Osteoblast (primary cell): ENCODE results near the gene TMC5. TPM values are rescaled to one million over a fixed set of nuclear protein-coding genes. Genes with fewer than 3 reads are reported as not detected.
"Not testable (repeated sequence)": the region's sequence is repeated elsewhere in the genome, so short reads cannot be mapped to it uniquely, and the experiment has no call there.

Source experiments
- DNase-seq: peaks from one replicate; pipeline ENCODE4 v3.0.0; 2011; ENCODE audit warnings: low spot score, mixed read lengths; ENCODE audit not compliant: insufficient read length; ENCODE audit errors: missing footprints
- H2AFZ ChIP-seq: 2 replicates; pipeline ENCODE4 v1.6.0; 2011; ENCODE audit warnings: mild to moderate bottlenecking, low read length
- H3K27ac ChIP-seq: 2 replicates; pipeline ENCODE4 v1.5.1; 2011; ENCODE audit warnings: mild to moderate bottlenecking, low read depth, low read length, moderate library complexity
- H3K27me3 ChIP-seq: 2 replicates; pipeline ENCODE4 v1.6.0; 2012; ENCODE audit warnings: mild to moderate bottlenecking, control low read depth, inconsistent platforms, low read length, moderate library complexity; ENCODE audit not compliant: insufficient read depth
- H3K36me3 ChIP-seq: 2 replicates; pipeline ENCODE4 v1.5.1; 2011; ENCODE audit warnings: mild to moderate bottlenecking, low read length, control low read depth, moderate library complexity; ENCODE audit not compliant: insufficient read depth
- H3K4me1 ChIP-seq: 2 replicates; pipeline ENCODE4 v1.5.1; 2011; ENCODE audit warnings: mild to moderate bottlenecking, low read length, control low read depth, moderate library complexity; ENCODE audit not compliant: insufficient read depth
- H3K4me2 ChIP-seq: 2 replicates; pipeline ENCODE4 v1.6.0; 2011; ENCODE audit warnings: mild to moderate bottlenecking, low read length; ENCODE audit not compliant: insufficient read depth
- H3K4me3 ChIP-seq: fragments of 200-600 bp; sonication (generic); 3 replicates; pipeline ENCODE4 v1.5.1; 2012; ENCODE audit warnings: mild to moderate bottlenecking, low read length, inconsistent platforms; ENCODE audit not compliant: insufficient read depth
- H3K79me2 ChIP-seq: 2 replicates; pipeline ENCODE4 v1.6.0; 2012; ENCODE audit warnings: mild to moderate bottlenecking, low read length, control low read depth, inconsistent platforms; ENCODE audit not compliant: insufficient read depth
- H3K9me3 ChIP-seq: 2 replicates; pipeline ENCODE4 v1.5.1; 2011; ENCODE audit warnings: low read depth, low read length, control low read depth
- H4K20me1 ChIP-seq: 2 replicates; pipeline ENCODE4 v1.6.0; 2012; ENCODE audit warnings: mild to moderate bottlenecking, low read length, control low read depth; ENCODE audit not compliant: insufficient read depth
- total RNA-seq: library from RNA; depleted of rRNA; stranded (reverse); fragments of >200 nt; gene quantifications from 2 replicates; pipeline ENCODE4 v1.2.3, GENCODE V29; 2012
- TF ChIP-seq, protein P1 (sequence below): IDR thresholded peaks from 2 replicates; pipeline ENCODE4 v1.5.1; 2011; ENCODE audit warnings: mild to moderate bottlenecking, low read depth, low read length, moderate library complexity; ENCODE audit errors: extremely low read depth

The TMC5 gene, protein sequence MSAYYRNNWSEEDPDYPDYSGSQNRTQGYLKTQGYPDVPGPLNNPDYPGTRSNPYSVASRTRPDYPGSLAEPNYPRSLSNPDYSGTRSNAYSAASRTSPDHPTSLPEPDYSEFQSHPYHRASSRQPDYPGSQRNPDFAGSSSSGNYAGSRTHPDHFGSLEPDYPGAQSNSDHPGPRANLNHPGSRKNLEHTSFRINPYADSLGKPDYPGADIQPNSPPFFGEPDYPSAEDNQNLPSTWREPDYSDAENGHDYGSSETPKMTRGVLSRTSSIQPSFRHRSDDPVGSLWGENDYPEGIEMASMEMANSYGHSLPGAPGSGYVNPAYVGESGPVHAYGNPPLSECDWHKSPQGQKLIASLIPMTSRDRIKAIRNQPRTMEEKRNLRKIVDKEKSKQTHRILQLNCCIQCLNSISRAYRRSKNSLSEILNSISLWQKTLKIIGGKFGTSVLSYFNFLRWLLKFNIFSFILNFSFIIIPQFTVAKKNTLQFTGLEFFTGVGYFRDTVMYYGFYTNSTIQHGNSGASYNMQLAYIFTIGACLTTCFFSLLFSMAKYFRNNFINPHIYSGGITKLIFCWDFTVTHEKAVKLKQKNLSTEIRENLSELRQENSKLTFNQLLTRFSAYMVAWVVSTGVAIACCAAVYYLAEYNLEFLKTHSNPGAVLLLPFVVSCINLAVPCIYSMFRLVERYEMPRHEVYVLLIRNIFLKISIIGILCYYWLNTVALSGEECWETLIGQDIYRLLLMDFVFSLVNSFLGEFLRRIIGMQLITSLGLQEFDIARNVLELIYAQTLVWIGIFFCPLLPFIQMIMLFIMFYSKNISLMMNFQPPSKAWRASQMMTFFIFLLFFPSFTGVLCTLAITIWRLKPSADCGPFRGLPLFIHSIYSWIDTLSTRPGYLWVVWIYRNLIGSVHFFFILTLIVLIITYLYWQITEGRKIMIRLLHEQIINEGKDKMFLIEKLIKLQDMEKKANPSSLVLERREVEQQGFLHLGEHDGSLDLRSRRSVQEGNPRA
- total RNA-seq: under 0.01 TPM in 1 of 2 replicates, not detected in the other

DNA sequence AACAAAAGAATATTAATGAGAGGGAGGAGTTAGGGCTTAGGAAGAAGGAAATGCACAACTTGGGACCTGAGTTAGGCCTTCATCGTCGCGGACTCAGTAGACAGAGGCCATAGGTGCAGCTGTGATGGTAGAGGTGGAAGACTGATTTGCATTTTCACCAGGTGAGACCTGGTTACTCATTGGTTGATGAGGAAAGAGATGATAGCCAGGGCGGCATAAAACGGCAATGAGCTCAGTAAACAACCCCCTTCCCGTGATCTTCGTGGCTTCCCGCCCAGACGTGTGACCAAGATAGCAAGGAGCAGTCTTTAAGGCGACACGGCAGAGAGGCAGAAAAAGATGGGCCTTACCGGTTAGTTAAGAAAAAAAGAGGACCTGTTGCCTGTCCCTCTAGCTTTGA, at the start of gene TMC5:
TSS of gene TMC5 (plus strand) at position 244 of the 400 bp plus-strand sequence. CDS start 22,156 bp downstream, outside the sequence.
- no peaks in the 10 kb centered on the region for H3K36me3 ChIP-seq
- H3K27me3 ChIP-seq: no peaks in the 10 kb centered on the region
- no peaks in the 10 kb centered on the region for H3K9me3 ChIP-seq
- no peak within 1 kb of the TSS for H3K4me3 ChIP-seq
- DNase-seq: no peak
- TF ChIP-seq, protein P1, sequence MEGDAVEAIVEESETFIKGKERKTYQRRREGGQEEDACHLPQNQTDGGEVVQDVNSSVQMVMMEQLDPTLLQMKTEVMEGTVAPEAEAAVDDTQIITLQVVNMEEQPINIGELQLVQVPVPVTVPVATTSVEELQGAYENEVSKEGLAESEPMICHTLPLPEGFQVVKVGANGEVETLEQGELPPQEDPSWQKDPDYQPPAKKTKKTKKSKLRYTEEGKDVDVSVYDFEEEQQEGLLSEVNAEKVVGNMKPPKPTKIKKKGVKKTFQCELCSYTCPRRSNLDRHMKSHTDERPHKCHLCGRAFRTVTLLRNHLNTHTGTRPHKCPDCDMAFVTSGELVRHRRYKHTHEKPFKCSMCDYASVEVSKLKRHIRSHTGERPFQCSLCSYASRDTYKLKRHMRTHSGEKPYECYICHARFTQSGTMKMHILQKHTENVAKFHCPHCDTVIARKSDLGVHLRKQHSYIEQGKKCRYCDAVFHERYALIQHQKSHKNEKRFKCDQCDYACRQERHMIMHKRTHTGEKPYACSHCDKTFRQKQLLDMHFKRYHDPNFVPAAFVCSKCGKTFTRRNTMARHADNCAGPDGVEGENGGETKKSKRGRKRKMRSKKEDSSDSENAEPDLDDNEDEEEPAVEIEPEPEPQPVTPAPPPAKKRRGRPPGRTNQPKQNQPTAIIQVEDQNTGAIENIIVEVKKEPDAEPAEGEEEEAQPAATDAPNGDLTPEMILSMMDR: no peak
- H2AFZ ChIP-seq: no peak within 1 kb of the TSS
- no peaks in the 10 kb centered on the region for H3K4me1 ChIP-seq
- no peak within 1 kb of the TSS for H3K4me2 ChIP-seq
- no peaks in the 10 kb centered on the region for H3K79me2 ChIP-seq
- no peaks in the 10 kb centered on the region for H4K20me1 ChIP-seq
- H3K27ac ChIP-seq: no peak within 1 kb of the TSS

DNA sequence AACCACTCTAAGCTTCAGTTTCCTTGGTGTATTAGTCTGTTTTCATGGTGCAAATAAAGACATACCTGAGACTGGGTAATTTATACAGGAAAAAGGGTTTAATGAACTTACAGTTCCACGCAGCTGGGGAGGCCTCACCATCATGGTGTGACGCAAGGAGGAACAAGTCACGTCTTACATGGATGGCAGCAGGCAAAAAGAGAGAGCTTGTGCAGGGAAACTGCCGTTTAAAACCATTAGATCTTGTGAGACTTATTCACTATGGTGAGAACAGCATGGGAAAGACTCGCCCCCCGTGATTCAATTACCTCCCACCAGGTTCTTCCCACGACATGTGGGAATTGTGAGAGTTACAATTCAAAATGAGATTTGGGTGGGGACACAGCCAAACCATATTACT, 45.1 kb upstream of the TMC5 start:
- not testable (repeated sequence) for H3K79me2 ChIP-seq, H4K20me1 ChIP-seq, H3K27me3 ChIP-seq, H3K4me1 ChIP-seq, H3K4me3 ChIP-seq, H3K4me2 ChIP-seq, DNase-seq, H3K36me3 ChIP-seq, H3K27ac ChIP-seq, H3K9me3 ChIP-seq, H2AFZ ChIP-seq

DNA sequence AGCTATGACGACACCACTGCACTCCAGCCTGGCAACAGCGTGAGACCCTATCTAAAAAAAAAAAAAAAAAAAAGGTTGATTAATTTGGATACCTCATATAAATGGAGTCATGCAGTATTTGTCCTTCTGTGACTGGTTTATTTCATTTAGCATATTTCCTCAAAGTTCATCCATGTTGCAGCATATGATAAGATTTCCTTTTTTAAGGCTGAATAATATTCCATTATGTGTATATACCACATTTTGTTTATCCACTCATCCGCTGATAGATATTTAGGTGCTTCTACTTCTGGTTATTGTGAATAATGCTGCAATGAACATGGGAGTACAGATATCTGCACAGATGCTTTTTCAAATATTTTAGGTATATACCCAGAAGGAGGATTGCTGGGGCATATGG, 43.3 kb upstream of the TMC5 start:
- Histone ChIP-seq H3K36me3 (no peaks in the 10 kb centered on the region), H3K4me3 (no peak overlapping the region), H2AFZ (no peak overlapping the region), H3K79me2 (no peaks in the 10 kb centered on the region), H3K9me3 (no peaks in the 10 kb centered on the region), H3K4me1 (no peaks in the 10 kb centered on the region), H3K4me2 (no peak overlapping the region), H4K20me1 (no peaks in the 10 kb centered on the region), H3K27me3 (no peaks in the 10 kb centered on the region), H3K27ac (no peak overlapping the region)
- TF ChIP-seq, protein P1: no peak
- DNase-seq: no peak

DNA sequence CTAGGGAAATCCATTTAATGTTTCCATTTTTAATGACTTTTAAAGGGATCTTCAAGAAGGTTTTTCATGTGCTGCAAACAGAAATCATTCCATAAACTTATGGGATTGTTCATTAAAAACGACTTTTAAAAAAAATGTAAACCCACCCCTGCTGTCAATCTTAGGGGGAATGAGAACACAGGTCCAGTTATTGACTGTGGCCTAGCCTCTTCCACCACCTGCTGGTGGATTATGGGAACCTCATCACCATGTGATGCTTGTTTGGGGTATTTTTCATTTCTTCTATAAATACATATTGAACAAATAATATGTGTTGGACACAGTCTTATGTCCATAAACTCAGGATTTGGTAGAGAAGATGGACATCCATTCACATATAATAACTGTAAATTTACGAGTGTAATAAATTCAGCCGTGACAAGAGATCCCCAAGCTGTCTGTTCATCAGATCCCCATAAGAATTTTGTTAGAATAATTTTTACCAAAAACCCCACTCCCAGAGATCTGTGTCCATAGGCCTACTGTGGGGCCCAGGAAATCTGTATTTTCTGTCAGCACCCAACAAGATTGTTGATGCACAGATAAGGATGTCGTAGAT, 42.0 kb upstream of the TMC5 start:
- Histone ChIP-seq H3K4me2 (no peak overlapping the region), H4K20me1 (no peaks in the 10 kb centered on the region), H3K27me3 (no peaks in the 10 kb centered on the region), H3K4me3 (no peak overlapping the region), H3K79me2 (no peaks in the 10 kb centered on the region), H3K9me3 (no peaks in the 10 kb centered on the region), H3K36me3 (no peaks in the 10 kb centered on the region), H3K27ac (no peak overlapping the region), H2AFZ (no peak overlapping the region), H3K4me1 (no peaks in the 10 kb centered on the region)
- DNase-seq: no peak
- TF ChIP-seq, protein P1: peak; percentile 84
